Activated naive CD4-positive, alpha-beta T cell treated with anti-CD3 and anti-CD28 coated beads for 36 hours (primary cell): ENCODE measurements around the gene BBS4. TPM values are rescaled to one million over a fixed set of nuclear protein-coding genes. Genes with fewer than 3 reads are reported as not detected.
"Not testable (repeated sequence)": the region's sequence is repeated elsewhere in the genome, so short reads cannot be mapped to it uniquely, and the experiment has no call there.

ENCODE experiments used
- CTCF ChIA-PET: fragments of 350-600 bp; sonication (Branson Sonifier 250); formaldehyde crosslinking; loops from one replicate; lab custom pipeline; 2021; ENCODE audit warnings: antibody characterized with exemption; lab: Charles Lee
- DNase-seq: peaks from one replicate; pipeline ENCODE4 v3.0.0-alpha.2; 2020
- H3K27ac Mint-ChIP-seq: one replicate; pipeline ENCODE4 v1.8.0; 2021; ENCODE audit warnings: mild to moderate bottlenecking, mixed read lengths
- H3K27me3 Mint-ChIP-seq: one replicate; pipeline ENCODE4 v1.8.0; 2021; ENCODE audit warnings: low read depth, mixed read lengths
- H3K36me3 Mint-ChIP-seq: one replicate; pipeline ENCODE4 v1.8.0; 2021; ENCODE audit warnings: low read depth, mixed read lengths
- H3K4me1 Mint-ChIP-seq: one replicate; pipeline ENCODE4 v1.8.0; 2021; ENCODE audit warnings: low read depth, mixed read lengths
- H3K4me3 Mint-ChIP-seq: one replicate; pipeline ENCODE4 v1.8.0; 2021; ENCODE audit warnings: mild to moderate bottlenecking, moderate library complexity, mixed read lengths
- H3K9me3 Mint-ChIP-seq: one replicate; pipeline ENCODE4 v1.8.0; 2021; ENCODE audit warnings: mixed read lengths
- intact Hi-C: fragments of 100-400 bp; cut with micrococcal nuclease; formaldehyde crosslinking; loops from one replicate; pipeline ENCODE4 v1.15.1; 2023
- total RNA-seq, 2 experiments: library from RNA; stranded (reverse); gene quantifications; one replicate each; pipeline ENCODE4 v1.2.3, GENCODE V29; 2021

BBS4 gene
- total RNA-seq, 2 experiments from 2014 or later = 16.3 to 17.4 TPM

- H3K27ac Mint-ChIP-seq, H3K36me3 Mint-ChIP-seq, H3K27me3 Mint-ChIP-seq, H3K4me1 Mint-ChIP-seq, H3K9me3 Mint-ChIP-seq: not testable (repeated sequence)
- DNase-seq = peak; percentile 85
- H3K4me3 Mint-ChIP-seq = peak overlapping the region; percentile 53
- intact Hi-C loops = loop anchor here (10.0 kb wide), 1 partner anchor 356 kb away; no protein-coding TSS in a partner anchor
- CTCF ChIA-PET = interaction anchor here (0.7 to 1.6 kb wide), 9 partner anchors 10 to 972 kb away, joined by 3 to 9 read pairs (median 3); no protein-coding TSS in a partner anchor
Observed at GRCh38 chr15:72670656-72671352, 15.2 kb upstream of the BBS4 start.

DNA sequence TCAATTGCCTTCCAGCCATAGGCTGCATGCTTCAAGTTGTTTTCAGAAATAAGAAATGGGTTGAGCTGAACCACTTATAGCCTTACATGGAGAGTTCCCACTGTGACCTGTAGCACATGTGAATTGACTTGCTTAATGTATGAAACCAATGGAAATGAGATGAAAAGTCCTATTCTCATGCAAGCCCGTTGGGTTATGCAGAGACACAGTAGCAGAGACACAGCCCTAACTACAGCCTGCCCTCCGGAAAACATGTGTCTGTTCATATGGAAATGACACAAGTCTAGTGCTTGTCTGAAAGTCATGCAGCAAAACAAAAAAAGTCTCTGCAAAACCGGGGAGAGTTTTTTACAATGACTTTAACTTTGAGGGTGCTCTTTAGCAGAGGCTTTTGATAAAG is 14.5 kb upstream of the BBS4 start:
- DNase-seq = no peak
- intact Hi-C loops = loop anchor here (10.0 kb wide), 1 partner anchor 357 kb away; no protein-coding TSS in a partner anchor
- no peak overlapping the region for H3K4me3 Mint-ChIP-seq
- no peak overlapping the region for H3K27ac Mint-ChIP-seq
- CTCF ChIA-PET = interaction anchor here (0.7 to 1.6 kb wide), 8 partner anchors 10 to 96 kb away, joined by 3 to 9 read pairs (median 4); no protein-coding TSS in a partner anchor
- peaks cover 5% of the 10 kb centered on the region for H3K4me1 Mint-ChIP-seq
- H3K36me3 Mint-ChIP-seq = no peaks in the 10 kb centered on the region
- no peaks in the 10 kb centered on the region for H3K9me3 Mint-ChIP-seq
- H3K27me3 Mint-ChIP-seq = peaks cover 13% of the 10 kb centered on the region

- Mint-ChIP-seq H3K4me1 (no peaks in the 10 kb centered on the region), H3K9me3 (no peaks in the 10 kb centered on the region), H3K4me3 (no peak overlapping the region), H3K27me3 (peaks cover 10% of the 10 kb centered on the region), H3K27ac (no peak overlapping the region), H3K36me3 (no peaks in the 10 kb centered on the region)
- intact Hi-C loops = loop anchor here (10.0 kb wide), 1 partner anchor 362 kb away; no protein-coding TSS in a partner anchor
- DNase-seq = no peak
- CTCF ChIA-PET = no interaction called here
Observed at GRCh38 chr15:72676838-72677237, 9.2 kb upstream of the BBS4 start.

- intact Hi-C loops = loop anchor here (10.0 kb wide), 1 partner anchor 76 kb away; no protein-coding TSS in a partner anchor
- no peak overlapping the region for H3K4me3 Mint-ChIP-seq
- no peaks in the 10 kb centered on the region for H3K36me3 Mint-ChIP-seq
- no peaks in the 10 kb centered on the region for H3K9me3 Mint-ChIP-seq
- H3K4me1 Mint-ChIP-seq = peaks cover 15% of the 10 kb centered on the region
- no peak for DNase-seq
- no peak overlapping the region for H3K27ac Mint-ChIP-seq
- CTCF ChIA-PET = interaction anchor here (0.6 to 1.5 kb wide), 4 partner anchors 10 to 197 kb away, joined by 4 to 6 read pairs (median 4); no protein-coding TSS in a partner anchor
- H3K27me3 Mint-ChIP-seq = peaks cover 8% of the 10 kb centered on the region
Observed at GRCh38 chr15:72680931-72681330, 5.1 kb upstream of the BBS4 start.

- CTCF ChIA-PET = interaction anchor here (1.0 kb wide), 1 partner anchor 95 kb away, joined by 4 read pairs; no protein-coding TSS in a partner anchor
- peaks cover 2% of the 10 kb centered on the region for H3K36me3 Mint-ChIP-seq
- intact Hi-C loops = loop anchor here (10.0 kb wide), 1 partner anchor 78 kb away; no protein-coding TSS in a partner anchor
- no peak overlapping the region for H3K27ac Mint-ChIP-seq
- H3K4me3 Mint-ChIP-seq = no peak overlapping the region
- H3K27me3 Mint-ChIP-seq = peaks cover 5% of the 10 kb centered on the region
- DNase-seq = no peak
- H3K9me3 Mint-ChIP-seq = no peaks in the 10 kb centered on the region
- H3K4me1 Mint-ChIP-seq = peaks cover 15% of the 10 kb centered on the region
Observed at GRCh38 chr15:72682772-72683171, 3.2 kb upstream of the BBS4 start.

GRCh38 chr15:72685301-72685924 is 594 bp upstream of the BBS4 start:
- CTCF ChIA-PET = interaction anchor here (1.5 kb wide), 1 partner anchor 14 kb away, joined by 4 read pairs; no protein-coding TSS in a partner anchor
- Mint-ChIP-seq H3K4me3 (peak overlapping the region; percentile 89), H3K27ac (peak overlapping the region; percentile 87), H3K27me3 (no peaks in the 10 kb centered on the region), H3K9me3 (no peaks in the 10 kb centered on the region), H3K36me3 (peaks cover 2% of the 10 kb centered on the region), H3K4me1 (peaks cover 15% of the 10 kb centered on the region)
- intact Hi-C loops = loop anchor here (5.0 to 10.0 kb wide), 2 partner anchors 57 to 81 kb away; no protein-coding TSS in a partner anchor
- peak; percentile 8 for DNase-seq

DNA sequence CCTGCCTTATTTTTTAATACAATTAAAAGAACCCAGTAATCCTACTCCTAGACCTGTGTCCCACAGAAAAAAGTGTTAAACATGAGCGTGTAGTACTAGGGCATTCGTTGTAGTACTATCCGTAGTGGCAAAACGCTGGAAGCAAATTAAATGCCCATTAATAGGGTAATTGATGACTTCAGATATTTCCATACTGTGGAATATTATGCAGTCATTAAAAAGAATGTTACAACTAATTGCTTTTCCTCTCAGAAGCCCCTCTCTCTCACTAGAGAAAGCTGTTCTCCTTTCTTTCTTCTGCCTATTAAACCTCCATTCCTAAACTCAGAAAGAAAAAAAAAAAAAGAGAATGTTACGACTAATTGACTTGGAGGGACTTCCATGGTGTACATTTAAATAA is 2.7 kb downstream of the BBS4 start:
- Mint-ChIP-seq H3K4me3 (no peak overlapping the region), H3K27ac (no peak overlapping the region), H3K27me3 (no peaks in the 10 kb centered on the region), H3K4me1 (peaks cover 8% of the 10 kb centered on the region), H3K9me3 (no peaks in the 10 kb centered on the region), H3K36me3 (peaks cover 2% of the 10 kb centered on the region)
- intact Hi-C loops = loop anchor here (5.0 to 10.0 kb wide), 2 partner anchors 54 to 84 kb away; no protein-coding TSS in a partner anchor
- CTCF ChIA-PET = interaction anchor here (1.2 kb wide), 1 partner anchor 376 kb away, joined by 6 read pairs; no protein-coding TSS in a partner anchor
- no peak for DNase-seq

DNA sequence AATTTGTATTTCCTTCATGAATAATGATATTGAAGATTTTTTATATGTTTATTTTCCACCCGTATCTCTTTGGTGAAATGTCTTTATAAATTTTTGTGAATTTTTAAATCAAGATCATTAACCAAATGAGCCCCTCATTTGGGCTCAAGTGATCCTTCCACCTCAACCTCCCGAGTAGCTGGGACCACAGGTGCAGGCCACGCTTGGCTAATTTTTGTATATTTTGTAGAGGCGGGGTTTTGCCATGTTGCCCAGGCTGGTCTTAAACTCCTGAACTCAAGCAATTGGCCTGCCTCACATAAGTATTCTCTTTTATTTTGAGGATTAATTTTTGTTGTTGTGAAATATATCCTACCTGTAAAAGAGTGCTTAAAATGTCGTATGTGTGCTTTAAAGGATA is 4.9 kb downstream of the BBS4 start:
- DNase-seq = no peak
- H3K4me3 Mint-ChIP-seq = no peak overlapping the region
- CTCF ChIA-PET = no interaction called here
- H3K27ac Mint-ChIP-seq = no peak overlapping the region
- H3K9me3 Mint-ChIP-seq = no peaks in the 10 kb centered on the region
- H3K4me1 Mint-ChIP-seq = peaks cover 8% of the 10 kb centered on the region
- no peaks in the 10 kb centered on the region for H3K27me3 Mint-ChIP-seq
- intact Hi-C loops = no loop called here
- peaks cover 2% of the 10 kb centered on the region for H3K36me3 Mint-ChIP-seq

- intact Hi-C loops = no loop called here
- Mint-ChIP-seq H3K4me1 (peaks cover 8% of the 10 kb centered on the region), H3K27ac (no peak overlapping the region), H3K27me3 (no peaks in the 10 kb centered on the region), H3K36me3 (peaks cover 1% of the 10 kb centered on the region), H3K4me3 (no peak overlapping the region), H3K9me3 (no peaks in the 10 kb centered on the region)
- DNase-seq = no peak
- CTCF ChIA-PET = interaction anchor here (0.6 to 1.5 kb wide), 2 partner anchors 24 to 66 kb away, joined by 3 to 7 read pairs; no protein-coding TSS in a partner anchor
Observed at GRCh38 chr15:72698938-72699337, 12.9 kb downstream of the BBS4 start.

GRCh38 chr15:72700076-72700475 is 14.1 kb downstream of the BBS4 start:
- H3K9me3 Mint-ChIP-seq = no peaks in the 10 kb centered on the region
- H3K36me3 Mint-ChIP-seq = peaks cover 1% of the 10 kb centered on the region
- H3K4me1 Mint-ChIP-seq = peaks cover 3% of the 10 kb centered on the region
- intact Hi-C loops = no loop called here
- no peaks in the 10 kb centered on the region for H3K27me3 Mint-ChIP-seq
- DNase-seq = no peak
- H3K4me3 Mint-ChIP-seq = no peak overlapping the region
- CTCF ChIA-PET = interaction anchor here (1.5 kb wide), 1 partner anchor 22 kb away, joined by 3 read pairs; no protein-coding TSS in a partner anchor
- H3K27ac Mint-ChIP-seq = no peak overlapping the region

GRCh38 chr15:72706266-72706665 is 20.3 kb downstream of the BBS4 start:
- Mint-ChIP-seq H3K27ac (no peak overlapping the region), H3K4me1 (peaks cover 3% of the 10 kb centered on the region)
- CTCF ChIA-PET = interaction anchor here (0.6 to 2.2 kb wide), 3 partner anchors 16 to 58 kb away, joined by 3 to 6 read pairs (median 4); no protein-coding TSS in a partner anchor

More at GRCh38 chr15:72706266-72706665, 20.3 kb downstream of the BBS4 start:
- no peaks in the 10 kb centered on the region for H3K36me3 Mint-ChIP-seq
- H3K4me3 Mint-ChIP-seq = no peak overlapping the region
- intact Hi-C loops = no loop called here
- no peaks in the 10 kb centered on the region for H3K9me3 Mint-ChIP-seq
- no peaks in the 10 kb centered on the region for H3K27me3 Mint-ChIP-seq
- no peak for DNase-seq
